Measurements from ENCODE around the gene PDGFRB. TPM values are rescaled to one million over a fixed set of nuclear protein-coding genes. Genes with fewer than 3 reads are reported as not detected.

PDGFRB gene
- total RNA-seq, 1 donor from 2014 or later: 341 TPM

- H3K4me1 ChIP-seq: peaks cover 9 to 11% of the 10 kb centered on the region in 2 donors
- H3K9me3 ChIP-seq: no peaks in the 10 kb centered on the region
- H3K36me3 ChIP-seq: peaks cover 0 to 2% of the 10 kb centered on the region in 2 donors
- TF ChIP-seq, protein P1, sequence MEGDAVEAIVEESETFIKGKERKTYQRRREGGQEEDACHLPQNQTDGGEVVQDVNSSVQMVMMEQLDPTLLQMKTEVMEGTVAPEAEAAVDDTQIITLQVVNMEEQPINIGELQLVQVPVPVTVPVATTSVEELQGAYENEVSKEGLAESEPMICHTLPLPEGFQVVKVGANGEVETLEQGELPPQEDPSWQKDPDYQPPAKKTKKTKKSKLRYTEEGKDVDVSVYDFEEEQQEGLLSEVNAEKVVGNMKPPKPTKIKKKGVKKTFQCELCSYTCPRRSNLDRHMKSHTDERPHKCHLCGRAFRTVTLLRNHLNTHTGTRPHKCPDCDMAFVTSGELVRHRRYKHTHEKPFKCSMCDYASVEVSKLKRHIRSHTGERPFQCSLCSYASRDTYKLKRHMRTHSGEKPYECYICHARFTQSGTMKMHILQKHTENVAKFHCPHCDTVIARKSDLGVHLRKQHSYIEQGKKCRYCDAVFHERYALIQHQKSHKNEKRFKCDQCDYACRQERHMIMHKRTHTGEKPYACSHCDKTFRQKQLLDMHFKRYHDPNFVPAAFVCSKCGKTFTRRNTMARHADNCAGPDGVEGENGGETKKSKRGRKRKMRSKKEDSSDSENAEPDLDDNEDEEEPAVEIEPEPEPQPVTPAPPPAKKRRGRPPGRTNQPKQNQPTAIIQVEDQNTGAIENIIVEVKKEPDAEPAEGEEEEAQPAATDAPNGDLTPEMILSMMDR (IDR thresholded peaks at IDR 0.05): no peak
- no peaks in the 10 kb centered on the region for H3K27me3 ChIP-seq
- H3K27ac ChIP-seq: no peak overlapping the region
- no peak overlapping the region for H3K4me3 ChIP-seq
- intact Hi-C loops (cut with DNase I): no loop called here
- no peak for DNase-seq (ENCODE audit: low spot score in 2 of 2)
Observed at GRCh38 chr5:150108711-150109514, 46.7 kb downstream of the PDGFRB start.

- no peak for DNase-seq (ENCODE audit: low spot score in 2 of 2)
- H3K36me3 ChIP-seq: no peaks in the 10 kb centered on the region
- no peak overlapping the region for H3K4me3 ChIP-seq
- no peaks in the 10 kb centered on the region for H3K9me3 ChIP-seq
- H3K27me3 ChIP-seq: no peaks in the 10 kb centered on the region
- H3K4me1 ChIP-seq: peaks cover 3 to 4% of the 10 kb centered on the region in 2 donors
- TF ChIP-seq, protein P1 (IDR thresholded peaks at IDR 0.05): no peak
- intact Hi-C loops (cut with DNase I): no loop called here
- no peak overlapping the region for H3K27ac ChIP-seq
Observed at GRCh38 chr5:150107909-150108447, 47.7 kb downstream of the PDGFRB start.

- H3K27me3 ChIP-seq: no peaks in the 10 kb centered on the region
- no peaks in the 10 kb centered on the region for H3K9me3 ChIP-seq
- TF ChIP-seq, protein P1 (IDR thresholded peaks at IDR 0.05): no peak
- H3K27ac ChIP-seq: no peak overlapping the region
- no peaks in the 10 kb centered on the region for H3K4me1 ChIP-seq
- DNase-seq (ENCODE audit: low spot score in 2 of 2): no peak
- no peaks in the 10 kb centered on the region for H3K36me3 ChIP-seq
- no peak overlapping the region for H3K4me3 ChIP-seq
- intact Hi-C loops (cut with DNase I): no loop called here
Observed at GRCh38 chr5:150106674-150107426, 48.8 kb downstream of the PDGFRB start.

DNA sequence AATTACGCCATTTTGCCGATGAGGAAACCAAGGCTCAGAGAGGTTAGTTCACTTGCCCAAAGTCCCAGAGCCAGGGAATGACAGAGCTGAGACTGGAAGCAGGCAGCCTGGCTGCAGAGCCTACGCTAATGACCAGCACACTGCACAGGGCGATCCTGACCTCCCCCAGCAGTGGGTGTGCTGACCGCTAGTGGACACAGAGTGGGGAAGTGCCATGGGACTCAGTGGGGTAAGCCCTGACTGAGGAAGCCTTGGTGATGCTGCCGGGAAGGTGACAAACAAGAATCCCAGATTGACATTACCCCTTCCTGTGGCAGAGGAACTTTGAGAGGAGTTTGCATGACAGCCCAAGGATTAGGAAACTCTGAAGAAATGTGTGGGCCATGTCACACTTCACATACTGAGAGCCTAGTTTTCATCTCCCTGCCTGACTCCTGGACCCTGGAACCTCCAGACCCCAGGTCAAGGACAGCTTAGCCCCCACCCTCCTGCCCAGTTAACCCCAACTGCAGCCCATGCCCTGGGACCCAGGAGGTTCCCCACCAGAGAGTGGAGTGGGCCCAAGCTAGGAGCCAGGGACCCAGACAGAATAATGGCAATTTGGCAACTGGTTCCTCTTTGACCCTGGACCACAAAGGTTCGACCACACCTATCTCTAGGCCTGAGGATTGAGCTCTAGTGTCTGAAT lies 49.6 kb downstream of the PDGFRB start:
- intact Hi-C loops (cut with DNase I): no loop called here
- Histone ChIP-seq H3K9me3 (no peaks in the 10 kb centered on the region), H3K4me3 (no peak overlapping the region), H3K36me3 (no peaks in the 10 kb centered on the region), H3K4me1 (no peaks in the 10 kb centered on the region), H3K27ac (no peak overlapping the region), H3K27me3 (no peaks in the 10 kb centered on the region)
- DNase-seq (ENCODE audit: low spot score in 2 of 2): no peak
- TF ChIP-seq, protein P1 (IDR thresholded peaks at IDR 0.05): no peak

DNA sequence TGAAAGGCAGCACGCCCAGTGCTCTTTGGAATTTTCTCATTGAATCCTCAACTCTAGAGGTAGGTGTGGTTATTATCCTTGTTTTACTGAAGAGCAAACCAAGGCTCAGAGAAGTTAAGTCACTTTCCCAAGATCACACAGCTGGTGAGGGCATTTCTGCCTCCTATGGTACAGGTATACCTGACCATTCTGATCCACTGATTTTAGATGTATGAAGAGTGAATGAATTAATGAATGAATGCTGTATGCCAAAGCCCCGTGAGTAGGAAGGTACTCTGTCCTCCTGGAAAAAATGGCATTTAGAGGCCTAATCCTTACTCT lies 51.1 kb downstream of the PDGFRB start:
- Histone ChIP-seq H3K4me3 (no peak overlapping the region), H3K27me3 (no peaks in the 10 kb centered on the region), H3K27ac (no peak overlapping the region), H3K9me3 (no peaks in the 10 kb centered on the region), H3K4me1 (no peaks in the 10 kb centered on the region), H3K36me3 (no peaks in the 10 kb centered on the region)
- DNase-seq (ENCODE audit: low spot score in 2 of 2): no peak
- TF ChIP-seq, protein P1 (IDR thresholded peaks at IDR 0.05): no peak
- intact Hi-C loops (cut with DNase I): no loop called here

Data from ascending aorta (tissue), 2 donors.